CD14-positive monocyte (primary cell): ENCODE measurements around the gene DNAH11. TPM values are rescaled to one million over a fixed set of nuclear protein-coding genes. Genes with fewer than 3 reads are reported as not detected.

Source experiments
- DNase-seq, 3 donors: peaks; one replicate each; pipeline ENCODE4 v3.0.0-alpha.2; 2011 to 2022
- H2AFZ ChIP-seq: 2 replicates; pipeline ENCODE4 v1.6.0; 2012; ENCODE audit warnings: mild to moderate bottlenecking, low read depth, low read length, inconsistent platforms; ENCODE audit not compliant: insufficient read depth, poor library complexity, severe bottlenecking
- H3K27ac ChIP-seq, 2 donors: 1 replicate in 1 of 2; 2 replicates in 1 of 2; pipeline ENCODE4 v1.5.1; 2012 to 2013; ENCODE audit warnings: low read length in 2 of 2, control low read depth in 1 of 2, inconsistent platforms in 1 of 2, low read depth in 1 of 2, mild to moderate bottlenecking in 1 of 2
- H3K27me3 ChIP-seq, 2 donors: one replicate each; pipeline versions ENCODE4 v1.6.0 to v1.6.1; 2011 to 2013; ENCODE audit warnings: low read length in 2 of 2; ENCODE audit not compliant: control insufficient read depth in 2 of 2, insufficient read depth in 2 of 2
- H3K36me3 ChIP-seq, 2 donors: replicated peaks in 1 of 2; 1 replicate in 1 of 2; 2 replicates in 1 of 2; pipeline versions ENCODE4 v1.5.1 to v1.6.1; 2012 to 2013; ENCODE audit warnings: low read length in 2 of 2, control low read depth in 1 of 2, inconsistent platforms in 1 of 2, mild to moderate bottlenecking in 1 of 2; ENCODE audit not compliant: insufficient read depth in 2 of 2, control insufficient read depth in 1 of 2
- H3K4me1 ChIP-seq, 2 donors: 1 replicate in 1 of 2; 2 replicates in 1 of 2; pipeline versions ENCODE4 v1.5.1 to v1.6.1; 2012 to 2013; ENCODE audit warnings: low read length in 2 of 2, control low read depth in 1 of 2, inconsistent platforms in 1 of 2, mild to moderate bottlenecking in 1 of 2, moderate library complexity in 1 of 2; ENCODE audit not compliant: insufficient read depth in 2 of 2, control insufficient read depth in 1 of 2
- H3K4me2 ChIP-seq: replicated peaks from 2 replicates; pipeline ENCODE3; 2012; ENCODE audit warnings: low read length, moderate library complexity, mild to moderate bottlenecking; ENCODE audit not compliant: poor library complexity, severe bottlenecking; ENCODE audit errors: extremely low read depth
- H3K4me3 ChIP-seq, 3 experiments: fragments of 200-600 bp in 1 of 3; sonication (generic) in 1 of 3; replicated peaks in 1 of 3; 1 replicate in 2 of 3; 2 replicates in 1 of 3; pipeline ENCODE4 v1.5.1; 2011 to 2013; ENCODE audit warnings: low read length in 3 of 3, mild to moderate bottlenecking in 3 of 3, control low read depth in 2 of 3, low read depth in 2 of 3, inconsistent platforms in 1 of 3, moderate library complexity in 1 of 3
- H3K79me2 ChIP-seq: 2 replicates; pipeline ENCODE4 v1.6.0; 2012; ENCODE audit warnings: mild to moderate bottlenecking, control low read depth, inconsistent platforms, low read length, moderate library complexity; ENCODE audit not compliant: insufficient read depth
- H3K9ac ChIP-seq: 2 replicates; pipeline ENCODE4 v1.6.0; 2017; ENCODE audit warnings: low read length, mild to moderate bottlenecking; ENCODE audit not compliant: insufficient read depth, poor library complexity, severe bottlenecking
- H3K9me3 ChIP-seq, 2 donors: replicated peaks in 1 of 2; 1 replicate in 1 of 2; 2 replicates in 1 of 2; pipeline versions ENCODE4 v1.5.1 to v1.6.1; 2012 to 2013; ENCODE audit warnings: low read length in 2 of 2, control low read depth in 1 of 2; ENCODE audit not compliant: control insufficient read depth in 1 of 2, insufficient read depth in 1 of 2
- H4K20me1 ChIP-seq: 2 replicates; pipeline ENCODE4 v1.6.0; 2012; ENCODE audit warnings: mild to moderate bottlenecking, low read length, control low read depth, moderate library complexity; ENCODE audit not compliant: insufficient read depth
- H3K27ac Mint-ChIP-seq, 7 donors: one replicate each; pipeline ENCODE4 v1.8.0; 2020; ENCODE audit warnings: mild to moderate bottlenecking in 7 of 7, mixed read lengths in 7 of 7, moderate library complexity in 6 of 7, inconsistent platforms in 2 of 7
- H3K27me3 Mint-ChIP-seq, 3 donors: one replicate each; pipeline ENCODE4 v1.8.0; 2021 to 2022; ENCODE audit warnings: low read depth in 3 of 3, mild to moderate bottlenecking in 3 of 3, mixed read lengths in 3 of 3, moderate library complexity in 3 of 3, inconsistent platforms in 1 of 3
- H3K36me3 Mint-ChIP-seq, 2 donors: one replicate each; pipeline ENCODE4 v1.8.0; 2020; ENCODE audit warnings: mixed read lengths in 2 of 2, inconsistent platforms in 1 of 2, mild to moderate bottlenecking in 1 of 2
- H3K4me1 Mint-ChIP-seq: one replicate; pipeline ENCODE4 v1.8.0; 2020; ENCODE audit warnings: mild to moderate bottlenecking, mixed read lengths
- H3K4me3 Mint-ChIP-seq, 2 donors: one replicate each; pipeline ENCODE4 v1.8.0; 2020; ENCODE audit warnings: mild to moderate bottlenecking in 2 of 2, mixed read lengths in 2 of 2, moderate library complexity in 1 of 2
- H3K9me3 Mint-ChIP-seq, 7 donors: one replicate each; pipeline ENCODE4 v1.8.0; 2020 to 2022; ENCODE audit warnings: mixed read lengths in 7 of 7, mild to moderate bottlenecking in 6 of 7, moderate library complexity in 6 of 7, inconsistent platforms in 2 of 7
- CTCF ChIP-seq: fragments of 200-600 bp; IDR thresholded peaks from one replicate; pipeline ENCODE4 v1.8.0; 2022; ENCODE audit warnings: antibody characterized with exemption, mild to moderate bottlenecking
- WGBS: methylation state at CpG from one replicate; pipeline ENCODE4 v1.1.5; 2013; ENCODE audit warnings: missing lambda C conversion rate; ENCODE audit not compliant: insufficient coverage; 5-methylcytosine and 5-hydroxymethylcytosine counted together
- intact Hi-C, 2 donors: fragments of 100-400 bp; cut with micrococcal nuclease; formaldehyde crosslinking; loops; one replicate each; pipeline versions ENCODE4 v1.15.0 to v1.15.1; 2023
- polyA plus RNA-seq, 3 donors: library from polyadenylated mRNA; depleted of rRNA in 1 of 3; unstranded in 2 of 3; stranded (reverse) in 1 of 3; fragments of 300-500 nt in 2 of 3; fragments of >200 nt in 1 of 3; fragmentation: Illumina TruSeq in 2 of 3; gene quantifications; 1 replicate in 2 of 3; 2 replicates in 1 of 3; pipeline ENCODE4 v1.2.3, GENCODE V29; 2012 to 2021

Gene DNAH11
- polyA plus RNA-seq, 3 donors = not detected

- intact Hi-C loops = no loop called here
Measured at GRCh38 chr7:21749378-21749777, 206.5 kb downstream of the DNAH11 start.

GRCh38 chr7:21753071-21753470 lies 210.2 kb downstream of the DNAH11 start:
- Histone ChIP-seq H3K9me3 (no peaks in the 10 kb centered on the region), H3K27me3 (no peaks in the 10 kb centered on the region), H3K27ac (no peak overlapping the region), H2AFZ (no peak overlapping the region), H3K4me1 (no peaks in the 10 kb centered on the region), H4K20me1 (no peaks in the 10 kb centered on the region), H3K4me3 (no peak overlapping the region), H3K4me2 (no peak overlapping the region), H3K79me2 (no peaks in the 10 kb centered on the region), H3K36me3 (no peaks in the 10 kb centered on the region), H3K9ac (no peak overlapping the region)
- peaks cover 0 to 4% (median 2%) of the 10 kb centered on the region in 3 donors for H3K27me3 Mint-ChIP-seq
- H3K9me3 Mint-ChIP-seq = peaks cover 0 to 2% (median 0%) of the 10 kb centered on the region in 7 donors
- no peak for TF ChIP-seq CTCF
- intact Hi-C loops = no loop called here
- H3K36me3 Mint-ChIP-seq = no peaks in the 10 kb centered on the region
- WGBS = 100% methylated on average over 1 of the region's 3 CpGs
- no peaks in the 10 kb centered on the region for H3K4me1 Mint-ChIP-seq
- H3K4me3 Mint-ChIP-seq = no peak overlapping the region
- DNase-seq = no peak
- H3K27ac Mint-ChIP-seq = no peak overlapping the region

More at GRCh38 chr7:21749378-21749777, 206.5 kb downstream of the DNAH11 start:
- H3K27me3 Mint-ChIP-seq = peaks cover 0 to 2% (median 1%) of the 10 kb centered on the region in 3 donors
- Histone ChIP-seq H3K4me3 (no peak overlapping the region), H3K4me1 (no peaks in the 10 kb centered on the region), H4K20me1 (no peaks in the 10 kb centered on the region), H3K9ac (no peak overlapping the region), H2AFZ (no peak overlapping the region), H3K9me3 (no peaks in the 10 kb centered on the region), H3K27ac (no peak overlapping the region), H3K79me2 (no peaks in the 10 kb centered on the region), H3K27me3 (no peaks in the 10 kb centered on the region), H3K36me3 (no peaks in the 10 kb centered on the region), H3K4me2 (no peak overlapping the region)
- H3K4me1 Mint-ChIP-seq = no peaks in the 10 kb centered on the region
- H3K36me3 Mint-ChIP-seq = no peaks in the 10 kb centered on the region
- no peak overlapping the region for H3K4me3 Mint-ChIP-seq
- no peak overlapping the region for H3K27ac Mint-ChIP-seq
- peaks cover 0 to 3% (median 0%) of the 10 kb centered on the region in 7 donors for H3K9me3 Mint-ChIP-seq
- no peak for DNase-seq
- WGBS = 98% methylated on average over 3 of the region's 9 CpGs
- no peak for TF ChIP-seq CTCF
